GM21423 (cell line): ENCODE data around the gene ANGPTL7.
"Not testable (repeated sequence)": the region's sequence is repeated elsewhere in the genome, so short reads cannot be mapped to it uniquely, and the experiment has no call there.

Source experiments
- ATAC-seq: cut with Tn5 transposase; IDR thresholded peaks from one replicate; pipeline ENCODE4 v1.9.1; 2021; ENCODE audit warnings: mild to moderate bottlenecking, moderate library complexity; ENCODE audit not compliant: unreplicated experiment

The ANGPTL7 gene

GRCh38 chr1:11168731-11169130 is 20.4 kb upstream of the ANGPTL7 start:
- no peak for ATAC-seq

- no peak for ATAC-seq
Observed at GRCh38 chr1:11169202-11169601, 20.0 kb upstream of the ANGPTL7 start.

GRCh38 chr1:11170102-11170501 is 19.1 kb upstream of the ANGPTL7 start:
- no peak for ATAC-seq

GRCh38 chr1:11174261-11174942 is 14.8 kb upstream of the ANGPTL7 start:
- no peak for ATAC-seq

- ATAC-seq = no peak
Observed at GRCh38 chr1:11175461-11175860, 13.7 kb upstream of the ANGPTL7 start.

- no peak for ATAC-seq
Observed at GRCh38 chr1:11176081-11176706, 13.0 kb upstream of the ANGPTL7 start.

GRCh38 chr1:11178021-11179015 is 10.8 kb upstream of the ANGPTL7 start:
- no peak for ATAC-seq

- no peak for ATAC-seq
Observed at GRCh38 chr1:11179125-11179524, 10.0 kb upstream of the ANGPTL7 start.

- ATAC-seq = not testable (repeated sequence)
Observed at GRCh38 chr1:11179749-11180148, 9.4 kb upstream of the ANGPTL7 start.

GRCh38 chr1:11180342-11180744 is 8.8 kb upstream of the ANGPTL7 start:
- ATAC-seq = no peak

- ATAC-seq = no peak
Observed at GRCh38 chr1:11182884-11183283, 6.3 kb upstream of the ANGPTL7 start.

GRCh38 chr1:11184973-11185372 is 4.2 kb upstream of the ANGPTL7 start:
- ATAC-seq = no peak

- ATAC-seq = no peak
Observed at GRCh38 chr1:11187000-11187399, 2.2 kb upstream of the ANGPTL7 start.

- ATAC-seq = no peak
Observed at GRCh38 chr1:11187494-11187893, 1.7 kb upstream of the ANGPTL7 start.

- no peak for ATAC-seq
Observed at GRCh38 chr1:11187931-11188330, 1.2 kb upstream of the ANGPTL7 start.

- no peak for ATAC-seq
Observed at GRCh38 chr1:11188381-11188780, 774 bp upstream of the ANGPTL7 start.

- ATAC-seq = no peak
Observed at GRCh38 chr1:11193376-11193775, 4.2 kb downstream of the ANGPTL7 start.

GRCh38 chr1:11194407-11195176 is 5.4 kb downstream of the ANGPTL7 start:
- ATAC-seq = no peak

GRCh38 chr1:11196945-11197344 is 7.8 kb downstream of the ANGPTL7 start:
- ATAC-seq = no peak

- ATAC-seq = no peak
Observed at GRCh38 chr1:11197359-11197758, 8.2 kb downstream of the ANGPTL7 start.

GRCh38 chr1:11198257-11198656 is 9.1 kb downstream of the ANGPTL7 start:
- ATAC-seq = no peak
